Activated T-helper 2 cell treated with anti-CD3 and anti-CD28 coated beads, Interferon-gamma antibody, Interleukin-2, Interleukin-4, amounts not matched to agents 10 μg/mL and 5 μg/mL and 100 μg/mL, durations not matched to agents 14 hours and 24 hours and 36 hours (primary cell): ENCODE measurements around the gene STK26. TPM values are rescaled to one million over a fixed set of nuclear protein-coding genes. Genes with fewer than 3 reads are reported as not detected.
"Not testable (repeated sequence)": the region's sequence is repeated elsewhere in the genome, so short reads cannot be mapped to it uniquely, and the experiment has no call there.

Experiments used
- DNase-seq: peaks from one replicate; pipeline ENCODE4 v3.0.0; 2021; ENCODE audit warnings: low spot score
- H3K27ac Mint-ChIP-seq: one replicate; pipeline ENCODE4 v1.8.0; 2021; ENCODE audit warnings: mixed read lengths
- H3K27me3 Mint-ChIP-seq: one replicate; pipeline ENCODE4 v1.8.0; 2021; ENCODE audit warnings: low read depth, mixed read lengths
- H3K36me3 Mint-ChIP-seq: one replicate; pipeline ENCODE4 v1.8.0; 2021; ENCODE audit warnings: low read depth, mixed read lengths
- H3K4me1 Mint-ChIP-seq: one replicate; pipeline ENCODE4 v1.8.0; 2021; ENCODE audit warnings: low read depth, mixed read lengths
- H3K4me3 Mint-ChIP-seq: one replicate; pipeline ENCODE4 v1.8.0; 2021; ENCODE audit warnings: low read depth, mild to moderate bottlenecking, moderate library complexity, mixed read lengths
- H3K9me3 Mint-ChIP-seq: one replicate; pipeline ENCODE4 v1.8.0; 2021; ENCODE audit warnings: mixed read lengths
- intact Hi-C: fragments of 100-400 bp; cut with micrococcal nuclease; formaldehyde crosslinking; loops from one replicate; pipeline ENCODE4 v1.15.1; 2023
- total RNA-seq: library from RNA; stranded (reverse); gene quantifications from 2 replicates; pipeline ENCODE4 v1.2.3, GENCODE V29; 2022

The STK26 gene
- total RNA-seq, 1 donor from 2014 or later = 115 TPM

DNA sequence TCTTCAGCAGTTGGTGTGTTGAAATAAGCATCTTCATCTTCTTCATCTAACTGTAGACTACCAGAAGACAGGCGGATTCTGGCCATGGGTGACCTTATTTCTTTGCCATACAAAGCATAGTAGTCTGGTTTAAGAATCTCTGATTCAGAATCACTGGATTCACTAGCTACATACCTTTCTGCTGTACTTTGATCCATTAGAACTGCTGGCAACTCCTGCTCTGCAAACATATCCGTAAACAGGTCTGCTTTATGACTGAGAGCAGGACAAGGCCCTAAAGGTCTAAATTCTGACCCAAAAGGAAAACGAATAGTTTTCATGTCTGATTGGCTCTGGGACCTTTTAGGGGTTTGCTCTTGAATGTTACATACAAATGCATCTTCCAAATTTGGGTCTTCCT lies 54.8 kb downstream of the STK26 start:
- intact Hi-C loops = no loop called here

DNA sequence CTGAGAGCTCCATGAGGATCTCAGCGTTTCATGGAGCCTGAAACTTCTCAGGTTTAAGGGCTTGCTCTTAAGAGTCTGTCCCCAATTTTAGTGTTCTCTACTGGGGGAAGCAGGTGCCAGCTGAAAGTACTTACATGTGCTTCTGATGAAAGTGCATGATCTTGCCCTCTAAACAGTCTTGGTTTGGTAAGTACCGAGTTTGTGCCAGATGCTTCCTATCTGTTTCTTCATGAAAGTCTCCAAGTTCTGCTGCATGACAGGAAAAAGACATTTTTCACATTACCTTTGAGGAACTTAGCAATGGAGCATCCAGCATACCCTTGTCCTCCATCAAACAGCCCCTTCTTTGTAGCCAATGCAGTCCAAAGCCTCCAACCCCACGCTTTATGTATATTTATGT lies 62.7 kb downstream of the STK26 start:
- no peak for DNase-seq
- Mint-ChIP-seq H3K4me3 (no peak overlapping the region), H3K27me3 (peaks cover 2% of the 10 kb centered on the region), H3K9me3 (no peaks in the 10 kb centered on the region), H3K27ac (no peak overlapping the region), H3K36me3 (no peaks in the 10 kb centered on the region), H3K4me1 (peaks cover 5% of the 10 kb centered on the region)
- intact Hi-C loops = no loop called here

More for the DNA sequence above, 54.8 kb downstream of the STK26 start:
- no peaks in the 10 kb centered on the region for H3K9me3 Mint-ChIP-seq
- H3K27me3 Mint-ChIP-seq = peaks cover 2% of the 10 kb centered on the region
- no peak for DNase-seq
- peaks cover 17% of the 10 kb centered on the region for H3K36me3 Mint-ChIP-seq
- H3K27ac Mint-ChIP-seq = no peak overlapping the region
- no peaks in the 10 kb centered on the region for H3K4me1 Mint-ChIP-seq
- H3K4me3 Mint-ChIP-seq = no peak overlapping the region

DNA sequence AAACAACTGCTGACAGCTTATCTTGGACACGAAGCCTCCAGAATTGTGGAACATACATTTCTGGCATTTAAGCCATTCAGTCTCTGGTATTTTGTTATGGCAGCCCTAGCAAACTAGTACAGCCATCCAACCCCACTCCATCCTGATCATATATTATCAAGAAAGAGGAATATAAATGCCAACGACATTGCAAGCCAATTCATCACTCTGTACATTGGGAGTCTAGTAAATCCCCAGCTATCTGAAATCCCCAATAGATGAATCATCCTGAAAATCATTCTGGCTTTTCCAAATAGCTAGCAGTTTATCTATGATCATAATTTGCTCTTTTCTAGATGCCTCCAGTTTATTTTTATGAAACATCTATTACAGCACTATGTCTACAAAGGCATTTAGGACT lies 63.6 kb downstream of the STK26 start:
- no peak overlapping the region for H3K27ac Mint-ChIP-seq
- no peaks in the 10 kb centered on the region for H3K36me3 Mint-ChIP-seq
- H3K4me3 Mint-ChIP-seq = no peak overlapping the region
- no peaks in the 10 kb centered on the region for H3K9me3 Mint-ChIP-seq
- peaks cover 2% of the 10 kb centered on the region for H3K27me3 Mint-ChIP-seq
- H3K4me1 Mint-ChIP-seq = peaks cover 10% of the 10 kb centered on the region
- DNase-seq = no peak
- intact Hi-C loops = no loop called here

DNA sequence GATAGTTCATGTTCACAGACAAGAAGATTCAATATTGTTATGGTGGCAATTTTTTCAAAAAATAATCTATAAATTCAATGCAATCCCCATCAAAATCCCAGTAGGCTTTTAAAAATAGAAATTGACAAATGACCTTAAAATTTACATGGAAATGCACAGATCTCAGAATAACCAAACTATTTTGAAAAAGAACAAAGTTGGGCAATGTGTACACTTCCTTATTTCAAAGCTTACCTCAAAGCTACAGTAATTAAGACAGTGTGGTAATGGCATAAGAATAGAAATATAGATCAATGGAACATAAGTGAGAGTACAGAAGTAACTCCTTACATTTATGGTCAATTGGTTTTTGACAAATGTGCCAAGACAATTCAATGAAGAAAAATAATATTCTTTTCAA lies 65.8 kb downstream of the STK26 start:
- H3K9me3 Mint-ChIP-seq = no peaks in the 10 kb centered on the region
- peaks cover 14% of the 10 kb centered on the region for H3K4me1 Mint-ChIP-seq
- intact Hi-C loops = no loop called here
- no peak overlapping the region for H3K27ac Mint-ChIP-seq
- no peaks in the 10 kb centered on the region for H3K36me3 Mint-ChIP-seq
- H3K27me3 Mint-ChIP-seq = no peaks in the 10 kb centered on the region
- no peak for DNase-seq
- H3K4me3 Mint-ChIP-seq = no peak overlapping the region

DNA sequence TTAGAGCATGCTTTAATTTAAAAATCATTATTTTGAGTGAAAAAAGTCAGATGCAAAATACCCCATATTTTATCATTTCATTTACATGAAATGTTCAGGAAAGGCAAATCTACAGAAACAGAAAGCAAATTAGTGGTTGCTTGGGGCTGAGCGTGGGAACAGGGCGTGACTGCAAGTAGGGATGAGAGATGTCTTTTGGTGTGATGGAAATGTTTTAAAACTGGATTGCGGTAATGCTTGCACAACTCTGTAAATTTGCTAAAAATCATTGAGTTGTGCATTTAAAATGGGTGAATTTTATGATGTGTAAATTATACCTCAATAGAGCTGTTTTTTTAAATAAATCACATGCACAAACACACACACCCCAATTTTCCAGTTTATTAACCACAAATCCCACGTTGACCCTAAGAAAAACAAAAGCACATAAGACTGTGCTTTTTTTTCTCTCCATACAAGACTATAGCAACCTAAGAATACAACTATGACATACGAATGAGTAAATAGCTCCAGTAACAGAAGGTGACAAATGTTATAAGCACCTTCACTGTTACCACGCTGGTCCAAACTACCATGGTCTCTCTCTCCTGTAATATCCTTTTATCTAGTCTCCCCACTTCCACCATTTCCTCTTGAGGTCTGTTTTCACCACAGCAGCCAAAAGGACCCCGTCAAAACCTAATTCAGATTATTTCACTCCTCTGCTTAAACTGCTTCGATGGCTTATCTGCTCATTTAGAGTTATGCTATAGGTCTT lies 67.5 kb downstream of the STK26 start:
- intact Hi-C loops = loop anchor here (1.0 to 10.0 kb wide), 2 partner anchors 128 to 534 kb away; no protein-coding TSS in a partner anchor
- no peaks in the 10 kb centered on the region for H3K9me3 Mint-ChIP-seq
- no peaks in the 10 kb centered on the region for H3K27me3 Mint-ChIP-seq
- no peaks in the 10 kb centered on the region for H3K36me3 Mint-ChIP-seq
- no peak overlapping the region for H3K27ac Mint-ChIP-seq
- H3K4me1 Mint-ChIP-seq = peaks cover 14% of the 10 kb centered on the region
- DNase-seq = no peak
- no peak overlapping the region for H3K4me3 Mint-ChIP-seq

DNA sequence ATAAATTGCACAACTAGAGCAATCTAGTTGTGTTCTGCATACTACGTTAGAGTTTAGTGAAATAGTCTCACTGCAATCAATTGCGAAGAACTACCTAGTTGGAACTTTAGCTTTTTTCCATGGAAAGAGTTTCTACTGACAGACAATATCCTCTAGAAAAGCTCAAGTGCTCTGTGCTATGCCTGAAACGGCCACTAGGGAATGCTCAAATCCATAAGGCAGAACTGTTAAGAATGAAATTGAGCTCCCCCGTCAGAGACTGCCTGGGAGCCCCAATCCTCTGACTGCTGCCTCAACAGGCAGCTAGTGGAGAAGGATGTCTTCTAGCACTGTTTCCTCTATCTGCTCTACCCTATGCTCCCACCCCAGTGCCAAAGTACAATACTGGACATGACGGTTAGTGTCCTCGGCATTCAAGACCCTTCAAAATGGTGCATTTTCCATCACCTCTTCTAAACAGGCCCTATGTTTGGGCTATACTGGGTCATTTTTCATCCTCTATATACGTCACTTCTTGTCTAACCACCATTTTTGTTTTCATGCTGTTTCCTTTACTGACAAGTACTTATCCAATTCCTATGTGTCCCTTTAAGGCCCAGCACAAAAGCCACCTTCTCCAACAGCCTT lies 69.5 kb downstream of the STK26 start:
- DNase-seq = peak; percentile 14
- intact Hi-C loops = loop anchor here (10.0 kb wide), 1 partner anchor 532 kb away; no protein-coding TSS in a partner anchor
- no peaks in the 10 kb centered on the region for H3K27me3 Mint-ChIP-seq
- H3K36me3 Mint-ChIP-seq = no peaks in the 10 kb centered on the region
- no peak overlapping the region for H3K27ac Mint-ChIP-seq
- H3K4me1 Mint-ChIP-seq = peaks cover 11% of the 10 kb centered on the region
- no peaks in the 10 kb centered on the region for H3K9me3 Mint-ChIP-seq
- no peak overlapping the region for H3K4me3 Mint-ChIP-seq

DNA sequence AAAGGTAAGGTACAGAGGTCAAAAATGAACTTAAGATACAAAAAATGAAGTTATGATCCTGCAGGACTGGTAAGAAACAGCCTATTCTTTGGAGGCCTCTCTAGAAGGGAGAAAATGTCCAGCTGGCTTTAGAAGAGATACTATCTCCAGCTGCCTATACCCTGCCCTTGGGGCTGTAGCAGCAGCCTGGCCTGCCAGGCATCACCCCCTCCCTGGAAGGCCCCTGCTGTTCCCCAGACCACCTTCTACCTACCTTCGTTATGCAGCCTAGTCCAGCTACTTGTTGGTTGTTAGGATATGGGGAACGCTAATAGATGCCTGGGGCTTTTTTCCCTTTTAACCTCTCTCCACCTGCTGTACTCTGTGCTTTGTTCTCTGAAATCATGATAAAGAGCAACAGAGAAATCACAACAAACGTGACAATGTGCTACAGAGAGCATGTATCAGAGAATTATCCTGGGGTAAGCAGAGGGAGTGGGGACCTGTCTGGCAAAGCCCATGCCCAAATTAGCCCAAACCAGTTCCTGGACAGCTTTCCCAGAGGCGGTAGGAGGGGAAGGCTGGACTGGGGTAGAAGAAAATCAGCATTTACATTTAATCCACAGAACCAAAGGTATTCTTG lies 70.2 kb downstream of the STK26 start:
- Mint-ChIP-seq H3K36me3 (no peaks in the 10 kb centered on the region), H3K27me3 (peaks cover 2% of the 10 kb centered on the region), H3K4me3 (no peak overlapping the region), H3K4me1 (peaks cover 11% of the 10 kb centered on the region), H3K9me3 (no peaks in the 10 kb centered on the region), H3K27ac (no peak overlapping the region)
- DNase-seq = no peak
- intact Hi-C loops = loop anchor here (10.0 kb wide), 1 partner anchor 531 kb away; no protein-coding TSS in a partner anchor

DNA sequence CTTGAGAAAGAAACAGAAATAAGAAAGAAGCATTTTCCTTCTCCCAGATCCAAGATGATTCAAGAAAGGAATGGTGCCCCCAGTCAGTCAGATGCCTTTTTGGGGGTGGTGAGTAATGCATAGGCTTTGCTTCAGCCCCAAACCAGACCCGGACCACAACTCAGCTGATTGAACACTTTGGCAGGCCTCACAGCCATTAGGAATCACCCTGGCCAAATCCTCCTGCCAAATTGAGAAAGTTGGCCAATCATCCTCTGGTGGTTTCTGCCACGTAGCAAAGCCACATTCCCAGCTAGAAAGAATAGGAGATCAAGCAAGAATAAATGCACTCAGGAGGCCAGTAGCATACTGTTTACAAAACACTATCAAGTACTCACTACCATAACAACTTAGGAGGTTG lies 71.1 kb downstream of the STK26 start:
- peaks cover 11% of the 10 kb centered on the region for H3K4me1 Mint-ChIP-seq
- H3K4me3 Mint-ChIP-seq = no peak overlapping the region
- no peak overlapping the region for H3K27ac Mint-ChIP-seq
- no peaks in the 10 kb centered on the region for H3K36me3 Mint-ChIP-seq
- no peaks in the 10 kb centered on the region for H3K9me3 Mint-ChIP-seq
- H3K27me3 Mint-ChIP-seq = peaks cover 2% of the 10 kb centered on the region
- DNase-seq = no peak
- intact Hi-C loops = loop anchor here (10.0 kb wide), 1 partner anchor 531 kb away; no protein-coding TSS in a partner anchor

DNA sequence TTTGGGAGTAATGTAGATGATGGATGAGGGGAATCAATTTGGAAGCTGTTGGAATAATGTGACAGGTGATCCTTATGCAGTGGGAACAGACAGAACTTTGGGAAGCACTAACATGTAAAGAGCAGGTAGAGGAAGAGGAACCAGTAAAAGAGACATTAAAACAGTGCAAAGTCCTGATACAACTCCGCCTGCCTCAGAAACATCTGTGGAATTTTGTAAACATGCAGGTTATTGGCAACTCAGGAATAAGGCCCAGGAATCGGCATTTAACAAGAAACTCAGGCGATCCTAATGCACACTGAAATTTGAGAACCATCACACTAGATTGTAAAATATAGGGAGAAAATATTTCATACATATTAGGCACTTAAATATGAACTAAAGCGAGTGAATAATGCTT lies 75.6 kb downstream of the STK26 start:
- not testable (repeated sequence) for H3K27ac Mint-ChIP-seq, H3K4me3 Mint-ChIP-seq, H3K4me1 Mint-ChIP-seq, DNase-seq, H3K36me3 Mint-ChIP-seq, H3K27me3 Mint-ChIP-seq, H3K9me3 Mint-ChIP-seq
- intact Hi-C loops = loop anchor here (10.0 kb wide), 1 partner anchor 526 kb away; no protein-coding TSS in a partner anchor

DNA sequence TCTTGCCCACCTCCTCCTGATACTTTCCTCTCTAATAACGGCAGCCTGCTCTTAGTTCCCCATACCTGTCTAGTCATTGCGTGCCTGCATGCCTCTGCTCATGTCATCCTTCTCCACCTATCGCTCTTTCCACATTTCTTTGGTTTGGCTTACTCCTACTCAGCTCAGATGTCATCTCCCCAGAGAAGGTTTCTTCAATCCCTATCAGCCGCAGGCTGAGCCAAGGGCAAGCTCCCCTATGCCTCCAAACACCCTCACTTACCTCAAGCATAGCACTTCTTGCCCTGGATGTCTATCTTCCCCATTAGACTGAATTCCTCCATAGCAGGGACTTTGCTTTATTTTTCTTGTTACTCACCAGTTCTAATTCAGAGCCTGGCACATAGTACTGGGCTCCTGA lies 78.1 kb downstream of the STK26 start:
- H3K9me3 Mint-ChIP-seq = no peaks in the 10 kb centered on the region
- no peak overlapping the region for H3K27ac Mint-ChIP-seq
- no peaks in the 10 kb centered on the region for H3K36me3 Mint-ChIP-seq
- no peak for DNase-seq
- intact Hi-C loops = no loop called here
- peaks cover 2% of the 10 kb centered on the region for H3K27me3 Mint-ChIP-seq
- no peaks in the 10 kb centered on the region for H3K4me1 Mint-ChIP-seq
- no peak overlapping the region for H3K4me3 Mint-ChIP-seq

DNA sequence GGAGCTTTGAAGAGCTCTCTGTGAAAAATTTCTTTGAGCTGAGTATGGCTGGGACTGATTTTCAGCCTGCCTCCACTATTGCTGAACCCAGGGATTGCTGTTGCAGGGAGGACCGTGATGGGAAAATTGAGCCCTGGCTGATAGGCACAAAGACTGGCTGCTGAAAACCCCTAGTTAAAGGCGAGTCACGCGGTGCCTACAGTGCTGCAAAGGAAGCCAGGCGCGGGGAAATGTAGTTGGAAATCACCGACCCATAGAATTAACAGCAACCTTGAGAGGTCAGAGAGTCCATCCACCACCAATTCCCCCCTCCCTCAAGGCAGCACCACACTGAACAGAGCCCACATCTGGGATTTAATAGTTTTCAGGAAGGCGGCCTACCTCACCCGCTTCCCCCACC lies 78.7 kb downstream of the STK26 start:
- Mint-ChIP-seq H3K27me3 (peaks cover 2% of the 10 kb centered on the region), H3K27ac (no peak overlapping the region), H3K4me1 (no peaks in the 10 kb centered on the region), H3K36me3 (no peaks in the 10 kb centered on the region), H3K9me3 (no peaks in the 10 kb centered on the region), H3K4me3 (no peak overlapping the region)
- intact Hi-C loops = no loop called here
- no peak for DNase-seq

DNA sequence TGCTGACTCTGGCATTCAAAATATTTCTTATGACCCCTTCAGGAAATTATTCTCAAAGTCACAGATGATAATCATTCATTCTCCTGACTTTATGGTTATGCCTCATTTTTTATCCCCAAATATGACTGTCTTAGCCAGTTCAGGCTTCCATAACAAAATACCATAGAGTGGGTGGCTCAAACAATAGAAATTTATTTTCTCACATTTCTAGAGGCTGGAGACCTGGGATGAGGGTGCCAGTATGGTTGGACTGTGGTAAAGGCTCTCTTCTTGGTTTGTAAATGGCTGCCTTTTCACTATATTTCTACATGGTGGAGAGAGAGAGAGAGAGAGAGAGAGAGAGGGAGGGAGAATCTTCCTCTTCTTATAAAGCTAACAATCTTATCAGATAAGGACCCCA lies 84.2 kb downstream of the STK26 start:
- no peak for DNase-seq
- intact Hi-C loops = no loop called here
- Mint-ChIP-seq H3K4me1 (no peaks in the 10 kb centered on the region), H3K27ac (no peak overlapping the region), H3K4me3 (no peak overlapping the region), H3K9me3 (no peaks in the 10 kb centered on the region), H3K36me3 (no peaks in the 10 kb centered on the region), H3K27me3 (peaks cover 1% of the 10 kb centered on the region)

DNA sequence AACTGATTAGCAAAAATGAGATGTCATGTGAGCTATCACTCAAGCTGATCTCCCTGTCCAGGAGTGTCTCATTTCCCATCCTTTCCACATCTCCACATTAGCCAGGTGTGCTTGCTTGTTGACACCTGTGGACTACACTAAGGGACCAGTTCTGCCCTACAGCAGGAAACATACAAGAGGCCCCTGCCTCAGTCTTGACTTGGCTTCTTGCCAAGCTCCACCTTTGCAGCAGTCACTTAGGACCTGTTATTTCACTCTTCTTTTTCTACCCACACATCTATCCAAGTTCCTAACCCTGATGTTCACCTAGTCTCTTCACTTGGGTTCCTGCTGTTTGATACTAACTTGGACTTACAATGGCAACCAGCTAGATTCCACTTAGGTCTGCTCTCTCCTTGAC lies 91.5 kb downstream of the STK26 start:
- Mint-ChIP-seq H3K4me3 (no peak overlapping the region), H3K36me3 (no peaks in the 10 kb centered on the region), H3K4me1 (no peaks in the 10 kb centered on the region), H3K9me3 (no peaks in the 10 kb centered on the region), H3K27ac (no peak overlapping the region), H3K27me3 (no peaks in the 10 kb centered on the region)
- intact Hi-C loops = no loop called here
- no peak for DNase-seq
